ENCODE data around the gene XBP1. TPM values are rescaled to one million over a fixed set of nuclear protein-coding genes. Genes with fewer than 3 reads are reported as not detected.
"Not testable (repeated sequence)": the region's sequence is repeated elsewhere in the genome, so short reads cannot be mapped to it uniquely, and the experiment has no call there.

XBP1 gene
- total RNA-seq, 2 donors from 2014 or later = 146 to 156 TPM

DNA sequence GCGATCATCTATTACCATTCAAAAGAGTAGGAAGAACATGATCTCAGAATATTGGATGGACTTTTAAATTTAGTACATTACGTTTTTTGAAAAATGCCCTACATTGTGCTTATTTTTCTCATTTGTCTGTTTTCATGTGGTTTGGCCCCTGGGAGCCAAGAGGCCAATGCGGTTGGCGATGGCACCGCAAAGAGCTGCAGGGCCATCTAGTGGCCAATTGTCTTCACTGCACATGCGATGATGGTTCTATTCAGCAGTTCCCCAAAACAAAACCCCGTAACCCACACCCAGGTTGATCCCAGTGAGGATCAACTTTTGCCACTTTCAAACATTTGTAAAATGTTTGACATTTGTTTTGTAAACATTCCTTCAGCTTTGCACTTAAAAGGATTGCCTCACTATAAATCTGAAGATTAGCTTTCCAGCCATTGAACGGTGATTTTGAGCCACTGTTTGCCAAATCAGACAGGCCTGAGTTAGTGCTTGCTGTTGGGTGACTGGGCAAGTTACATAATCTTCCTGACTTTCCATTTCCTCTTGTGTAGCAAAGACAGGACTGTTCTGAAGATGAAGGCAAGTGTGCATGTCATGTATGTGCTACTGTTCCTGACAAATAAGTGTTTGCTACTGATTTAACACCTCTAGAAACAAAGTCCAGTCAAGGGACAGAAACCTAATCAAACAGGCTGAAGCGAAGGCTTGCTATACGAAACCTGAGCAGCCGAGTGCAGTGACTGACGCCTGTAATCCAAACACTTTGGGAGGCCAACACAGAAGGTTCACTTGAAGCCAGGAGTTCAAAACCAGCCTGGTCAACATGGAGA is 29.2 kb upstream of the XBP1 start:
- peak; percentile 89 for ATAC-seq
- H3K27me3 Mint-ChIP-seq = no peaks in the 10 kb centered on the region

DNA sequence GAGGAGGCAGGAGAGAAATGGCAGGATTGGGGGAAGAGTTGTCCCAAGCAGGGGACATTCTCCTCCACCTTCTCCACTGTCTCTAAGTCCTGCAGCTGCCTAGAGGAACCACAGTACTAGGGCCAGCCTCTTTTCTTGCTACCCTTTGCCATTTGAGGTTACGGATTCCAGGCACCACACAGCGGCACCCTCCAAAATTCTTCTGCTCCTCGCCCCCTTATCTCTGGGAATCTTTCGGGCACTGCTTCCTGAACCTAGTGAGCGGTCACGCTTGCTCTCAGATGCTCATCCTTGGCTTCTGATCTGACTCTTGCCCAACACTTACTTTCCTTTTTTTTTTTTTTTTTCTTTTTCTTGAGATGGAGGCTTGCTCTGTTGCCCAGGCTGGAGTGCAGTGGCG is 26.6 kb upstream of the XBP1 start:
- Mint-ChIP-seq H3K27me3 (no peaks in the 10 kb centered on the region), H3K27ac (peak overlapping the region; percentile 60), H3K4me3 (no peak overlapping the region), H3K36me3 (ENCODE audit: low read depth) (peaks cover 6% of the 10 kb centered on the region), H3K4me1 (peaks cover 29% of the 10 kb centered on the region)
- no peaks in the 10 kb centered on the region for H3K9me3 ChIP-seq (ENCODE audit: control insufficient read depth, low read length, poor library complexity, severe bottlenecking)
- no peak for DNase-seq
- ATAC-seq = no peak

More for the DNA sequence above, 29.2 kb upstream of the XBP1 start:
- Mint-ChIP-seq H3K27ac (peak overlapping the region; percentile 51), H3K4me1 (peaks cover 14% of the 10 kb centered on the region), H3K36me3 (ENCODE audit: low read depth) (peaks cover 6% of the 10 kb centered on the region), H3K4me3 (peak overlapping the region; percentile 43)
- DNase-seq = peak; percentile 50 to 73 (median 57)
- no peaks in the 10 kb centered on the region for H3K9me3 ChIP-seq (ENCODE audit: control insufficient read depth, low read length, poor library complexity, severe bottlenecking)

DNA sequence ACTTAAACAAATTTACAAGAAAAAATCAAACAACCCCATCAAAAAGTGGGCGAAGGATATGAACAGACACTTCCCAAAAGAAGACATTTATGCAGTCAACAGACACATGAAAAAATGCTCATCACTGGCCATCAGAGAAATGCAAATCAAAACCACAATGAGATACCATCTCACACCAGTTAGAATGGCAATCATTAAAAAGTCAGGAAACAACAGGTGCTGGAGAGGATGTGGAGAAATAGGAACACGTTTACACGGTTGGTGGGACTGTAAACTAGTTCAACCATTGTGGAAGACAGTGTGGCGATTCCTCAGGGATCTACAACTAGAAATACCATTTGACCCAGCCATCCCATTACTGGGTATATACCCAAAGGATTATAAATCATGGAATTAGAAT is 26.1 kb upstream of the XBP1 start:
- not testable (repeated sequence) for ATAC-seq; H3K27me3 Mint-ChIP-seq; DNase-seq; H3K36me3 Mint-ChIP-seq (ENCODE audit: low read depth); H3K9me3 ChIP-seq (ENCODE audit: control insufficient read depth, low read length, poor library complexity, severe bottlenecking); H3K27ac Mint-ChIP-seq; H3K4me3 Mint-ChIP-seq
- peaks cover 33% of the 10 kb centered on the region for H3K4me1 Mint-ChIP-seq

DNA sequence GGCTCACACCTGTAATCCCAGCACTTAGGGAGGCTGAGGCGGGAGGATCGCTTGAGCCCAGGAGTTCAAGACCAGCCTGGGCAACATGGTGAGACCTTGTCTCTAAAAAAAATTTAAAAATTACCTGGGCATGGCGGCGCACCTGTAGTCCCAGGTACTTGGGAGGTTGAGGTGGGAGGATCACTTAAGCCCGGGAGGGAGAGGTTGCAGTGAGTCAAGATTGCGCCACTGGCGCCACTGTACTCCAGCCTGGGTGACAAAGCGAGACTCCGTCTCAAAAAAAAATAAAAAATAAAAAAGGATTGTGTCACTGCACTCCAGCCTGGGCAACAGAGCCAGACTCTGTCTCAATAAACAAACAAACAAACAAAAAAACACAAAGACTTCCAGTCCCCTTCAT is 24.1 kb upstream of the XBP1 start:
- not testable (repeated sequence) for ATAC-seq; H3K9me3 ChIP-seq (ENCODE audit: control insufficient read depth, low read length, poor library complexity, severe bottlenecking); H3K36me3 Mint-ChIP-seq (ENCODE audit: low read depth); H3K4me3 Mint-ChIP-seq; H3K27me3 Mint-ChIP-seq; DNase-seq
- peaks cover 42% of the 10 kb centered on the region for H3K4me1 Mint-ChIP-seq
- peak overlapping the region; percentile 70 for H3K27ac Mint-ChIP-seq

DNA sequence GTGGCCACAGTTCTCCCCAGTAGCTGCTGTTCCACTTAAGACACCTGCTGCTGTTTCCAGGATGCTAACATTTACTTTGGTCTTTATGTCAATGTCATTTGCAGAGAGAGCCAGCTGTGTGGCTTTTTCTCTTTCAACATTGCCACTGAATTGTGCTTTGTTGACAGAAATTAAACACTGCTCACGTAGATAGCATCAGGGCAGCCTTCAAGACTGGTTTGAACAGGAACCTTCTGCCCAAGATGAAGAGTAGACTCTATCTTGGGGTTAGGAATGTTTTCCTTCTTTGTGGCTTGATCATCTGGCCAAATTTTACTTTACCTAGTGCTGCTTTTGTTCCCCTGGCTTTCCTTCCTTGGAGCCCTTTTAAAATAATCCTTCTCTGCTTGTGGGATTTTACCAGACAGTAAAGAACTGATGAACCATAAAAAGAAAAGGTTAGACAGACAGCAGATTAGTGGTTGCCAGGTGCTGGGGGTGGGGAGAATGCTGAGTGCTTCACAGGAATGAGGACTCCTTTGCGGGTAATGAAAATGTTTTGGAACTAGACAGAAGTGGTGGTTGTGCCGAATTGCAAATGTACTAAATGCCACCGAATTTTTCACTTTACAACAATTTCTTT is 22.7 kb upstream of the XBP1 start:
- ATAC-seq (peak; percentile 89), DNase-seq (no peak)
- peaks cover 2% of the 10 kb centered on the region for H3K36me3 Mint-ChIP-seq (ENCODE audit: low read depth)
- no peaks in the 10 kb centered on the region for H3K9me3 ChIP-seq (ENCODE audit: control insufficient read depth, low read length, poor library complexity, severe bottlenecking)
- H3K4me1 Mint-ChIP-seq = peaks cover 46% of the 10 kb centered on the region
- peak overlapping the region; percentile 89 for H3K27ac Mint-ChIP-seq
- no peaks in the 10 kb centered on the region for H3K27me3 Mint-ChIP-seq
- peak overlapping the region; percentile 71 for H3K4me3 Mint-ChIP-seq

DNA sequence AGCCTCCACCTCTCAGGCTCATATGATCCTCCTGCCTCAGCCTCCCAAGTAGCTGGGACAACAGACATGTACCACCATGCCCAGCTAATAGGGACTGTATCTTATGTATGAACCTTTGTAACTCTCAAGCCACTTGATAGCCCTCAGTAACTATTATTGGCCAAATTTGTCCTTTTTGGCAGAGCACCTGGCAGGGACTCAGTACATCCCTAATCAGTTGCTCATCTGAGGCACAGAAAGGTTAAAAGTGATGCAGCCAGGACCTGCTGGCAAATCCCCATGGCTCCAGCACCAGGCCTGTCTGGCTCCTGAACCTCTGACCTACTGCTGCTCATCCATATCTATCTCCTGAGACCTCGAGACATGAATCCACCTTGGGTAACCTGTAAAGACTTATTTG is 21.1 kb upstream of the XBP1 start:
- DNase-seq (no peak), ATAC-seq (no peak)
- peak overlapping the region; percentile 89 for H3K27ac Mint-ChIP-seq
- peaks cover 52% of the 10 kb centered on the region for H3K4me1 Mint-ChIP-seq
- no peaks in the 10 kb centered on the region for H3K9me3 ChIP-seq (ENCODE audit: control insufficient read depth, low read length, poor library complexity, severe bottlenecking)
- H3K36me3 Mint-ChIP-seq (ENCODE audit: low read depth) = peaks cover 2% of the 10 kb centered on the region
- no peak overlapping the region for H3K4me3 Mint-ChIP-seq
- no peaks in the 10 kb centered on the region for H3K27me3 Mint-ChIP-seq

DNA sequence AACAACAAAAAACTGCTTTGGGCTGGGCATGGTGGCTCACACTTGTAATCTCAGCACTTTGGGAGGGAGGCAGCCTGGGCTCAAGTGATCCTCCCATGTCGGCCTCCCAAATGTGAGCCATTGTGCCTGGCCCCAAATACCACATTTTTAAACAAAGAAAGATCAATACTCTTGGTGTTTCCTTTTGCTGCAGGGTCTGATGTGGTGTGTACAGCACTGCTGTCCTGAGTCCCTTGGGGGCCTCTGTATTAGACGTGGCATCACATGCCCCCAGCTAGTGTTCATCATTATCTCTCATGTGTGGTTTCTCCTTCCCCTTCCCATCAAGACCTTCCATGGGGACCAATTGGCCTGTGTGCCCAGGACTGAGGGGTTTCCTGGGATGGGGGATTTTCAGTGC is 20.5 kb upstream of the XBP1 start:
- H3K27me3 Mint-ChIP-seq = no peaks in the 10 kb centered on the region
- peaks cover 2% of the 10 kb centered on the region for H3K36me3 Mint-ChIP-seq (ENCODE audit: low read depth)
- H3K9me3 ChIP-seq (ENCODE audit: control insufficient read depth, low read length, poor library complexity, severe bottlenecking) = no peaks in the 10 kb centered on the region
- H3K4me1 Mint-ChIP-seq = peaks cover 52% of the 10 kb centered on the region
- DNase-seq (no peak), ATAC-seq (no peak)
- H3K4me3 Mint-ChIP-seq = no peak overlapping the region
- H3K27ac Mint-ChIP-seq = peak overlapping the region; percentile 89

DNA sequence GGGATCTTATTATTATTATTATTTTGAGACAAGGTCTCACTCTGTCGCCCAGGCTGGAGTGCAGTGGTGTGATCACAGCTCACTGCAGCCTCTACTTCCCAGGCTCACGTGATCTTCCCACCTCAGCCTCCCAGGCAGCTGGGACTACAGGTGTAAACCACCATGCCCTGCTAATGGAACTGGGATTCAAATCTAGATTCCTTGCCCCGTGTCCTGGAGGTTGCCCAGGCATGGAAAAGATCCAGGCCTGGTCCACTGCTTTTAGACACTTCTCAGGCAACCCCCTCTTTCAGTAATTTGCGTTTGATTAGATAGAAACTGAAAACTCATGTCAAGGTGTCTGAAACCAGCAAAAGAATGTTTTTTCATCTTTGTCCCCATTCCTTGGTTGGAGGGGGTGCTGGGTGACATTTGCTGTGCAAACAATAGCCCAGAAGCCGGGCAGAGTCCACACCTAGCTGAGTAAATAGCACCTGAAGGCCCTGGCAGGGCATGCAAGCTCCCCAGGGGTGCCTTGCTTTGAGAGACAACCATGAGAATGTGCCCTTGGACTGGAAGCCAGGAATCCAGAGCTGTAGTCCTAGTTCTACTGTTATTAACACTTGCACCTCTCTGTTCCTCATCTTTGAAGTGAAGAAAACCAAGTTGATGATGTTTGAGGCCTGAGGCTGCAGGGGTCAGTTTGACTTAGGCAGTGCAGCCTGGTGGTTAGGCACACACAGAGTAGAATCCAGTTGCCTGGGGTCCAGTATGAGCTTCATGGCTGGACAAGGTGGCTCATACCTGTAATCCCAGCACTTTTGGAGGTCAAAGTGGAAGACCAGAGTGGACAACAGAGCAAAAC is 19.1 kb upstream of the XBP1 start:
- Mint-ChIP-seq H3K27me3 (no peaks in the 10 kb centered on the region), H3K36me3 (ENCODE audit: low read depth) (peaks cover 2% of the 10 kb centered on the region), H3K4me1 (peaks cover 56% of the 10 kb centered on the region), H3K27ac (peak overlapping the region; percentile 29), H3K4me3 (peak overlapping the region; percentile 58)
- ATAC-seq (no peak), DNase-seq (no peak)
- H3K9me3 ChIP-seq (ENCODE audit: control insufficient read depth, low read length, poor library complexity, severe bottlenecking) = no peaks in the 10 kb centered on the region

DNA sequence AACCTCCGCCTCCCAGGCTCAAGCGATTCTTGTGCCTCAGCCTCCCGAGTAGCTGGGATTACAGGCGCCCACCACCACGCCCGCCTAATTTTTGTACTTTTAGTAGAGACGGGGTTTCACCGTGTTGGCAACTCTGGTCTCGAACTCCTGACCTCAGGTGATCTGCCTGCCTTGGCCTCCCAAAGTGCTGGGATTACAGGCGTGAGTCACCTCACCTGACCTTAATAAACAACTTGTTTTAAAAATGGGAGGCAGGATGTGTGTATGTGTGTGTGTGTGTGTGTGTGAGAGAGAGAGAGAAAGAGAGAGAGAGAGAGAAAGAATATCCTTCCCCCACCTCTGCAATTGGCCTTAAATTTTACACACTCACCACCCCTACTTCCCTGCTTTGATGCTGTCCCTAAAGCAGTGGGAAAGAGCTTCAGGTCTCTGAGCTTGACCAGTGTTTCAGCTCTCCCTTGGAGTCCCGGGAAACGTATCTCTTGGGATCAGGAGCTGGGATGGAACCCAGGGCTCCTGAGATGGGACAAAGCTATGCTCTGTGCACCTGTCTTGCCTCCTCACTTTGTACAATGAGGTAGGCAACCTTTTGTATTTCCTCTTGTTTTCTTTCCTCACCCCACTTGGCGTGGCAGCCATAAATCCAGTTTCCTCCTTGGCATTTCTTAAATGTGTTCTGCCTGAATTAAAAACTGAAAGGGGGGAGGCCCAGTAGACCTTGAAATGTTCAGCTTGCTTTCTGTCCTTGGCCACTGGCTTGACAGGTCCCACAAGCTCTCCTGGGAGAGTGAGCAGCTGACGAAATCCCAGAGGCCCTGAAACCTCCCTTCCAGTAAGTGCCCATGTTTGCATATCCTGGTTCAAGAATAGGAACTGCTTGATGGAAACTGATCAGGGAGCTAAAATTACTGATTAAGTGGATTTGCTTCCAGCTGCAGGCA is 17.8 kb upstream of the XBP1 start:
- ATAC-seq (no peak), DNase-seq (no peak)
- Mint-ChIP-seq H3K4me1 (peaks cover 58% of the 10 kb centered on the region), H3K36me3 (ENCODE audit: low read depth) (peaks cover 2% of the 10 kb centered on the region), H3K27me3 (no peaks in the 10 kb centered on the region), H3K27ac (peak overlapping the region; percentile 72), H3K4me3 (peak overlapping the region; percentile 62)
- H3K9me3 ChIP-seq (ENCODE audit: control insufficient read depth, low read length, poor library complexity, severe bottlenecking) = no peaks in the 10 kb centered on the region

DNA sequence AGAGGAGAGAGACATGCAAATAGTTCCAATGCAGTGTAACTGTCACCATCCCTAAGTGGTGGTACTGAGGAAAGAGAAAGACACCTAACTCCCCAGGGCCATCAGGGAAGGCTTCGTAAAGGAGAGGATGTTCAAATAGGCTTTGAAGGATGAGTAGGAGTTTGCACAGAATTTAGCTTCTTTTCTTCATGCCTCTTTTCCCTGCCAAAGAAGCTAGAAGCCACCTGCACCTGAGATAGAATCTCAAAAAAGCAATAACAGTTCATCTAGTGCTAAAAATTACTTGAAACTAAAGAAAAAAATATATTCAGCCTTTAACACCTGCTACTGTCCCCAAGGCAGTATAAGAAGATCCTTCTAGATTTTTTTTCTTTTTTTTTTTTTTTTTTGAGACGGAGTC is 16.7 kb upstream of the XBP1 start:
- Mint-ChIP-seq H3K4me3 (no peak overlapping the region), H3K4me1 (peaks cover 56% of the 10 kb centered on the region), H3K27me3 (no peaks in the 10 kb centered on the region), H3K36me3 (ENCODE audit: low read depth) (peaks cover 2% of the 10 kb centered on the region), H3K27ac (no peak overlapping the region)
- H3K9me3 ChIP-seq (ENCODE audit: control insufficient read depth, low read length, poor library complexity, severe bottlenecking) = no peaks in the 10 kb centered on the region
- DNase-seq (no peak), ATAC-seq (no peak)

DNA sequence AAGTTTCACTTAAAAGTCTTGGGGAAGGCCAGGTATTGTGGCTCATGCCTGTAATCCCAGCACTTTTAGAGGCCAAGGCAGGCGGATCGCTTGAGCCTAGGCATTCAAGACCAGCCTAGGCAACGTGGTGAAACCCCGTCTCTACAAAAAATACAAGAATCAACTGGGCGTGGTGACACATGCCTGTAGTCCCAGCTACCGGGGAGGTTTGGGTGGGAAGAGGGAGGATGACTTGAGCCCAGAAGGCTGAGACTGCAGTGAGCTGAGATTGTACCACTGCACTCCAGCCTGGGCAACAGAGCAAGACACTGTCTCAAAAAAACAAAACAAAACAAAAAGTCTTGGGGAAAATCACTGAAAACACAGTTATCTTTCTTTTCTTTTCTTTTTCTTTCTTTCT is 15.4 kb upstream of the XBP1 start:
- ATAC-seq (no peak), DNase-seq (no peak)
- Mint-ChIP-seq H3K4me1 (peaks cover 53% of the 10 kb centered on the region), H3K27me3 (no peaks in the 10 kb centered on the region), H3K4me3 (no peak overlapping the region), H3K36me3 (ENCODE audit: low read depth) (peaks cover 2% of the 10 kb centered on the region), H3K27ac (peak overlapping the region; percentile 60)
- no peaks in the 10 kb centered on the region for H3K9me3 ChIP-seq (ENCODE audit: control insufficient read depth, low read length, poor library complexity, severe bottlenecking)

DNA sequence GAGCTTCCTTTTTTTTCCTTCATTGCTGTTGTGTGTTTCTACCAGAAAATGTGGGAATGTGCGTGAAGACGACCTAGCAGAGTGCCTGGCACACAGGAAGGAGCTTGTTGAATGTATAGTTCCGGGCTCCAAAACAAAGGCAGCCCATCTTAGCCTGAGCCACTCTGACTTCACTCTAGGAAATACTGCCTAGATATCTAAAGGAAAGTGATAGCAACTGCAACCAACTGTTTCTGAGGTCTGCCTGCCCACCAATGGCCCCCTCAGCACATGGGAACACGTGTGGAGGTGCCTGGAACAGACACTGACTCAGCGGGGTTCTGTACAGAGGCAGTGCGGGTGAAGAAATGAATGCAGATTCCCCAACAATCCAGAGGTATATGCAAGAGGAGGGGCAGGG is 14.7 kb upstream of the XBP1 start:
- DNase-seq = no peak
- no peaks in the 10 kb centered on the region for H3K27me3 Mint-ChIP-seq
- peak overlapping the region; percentile 60 for H3K27ac Mint-ChIP-seq
- peaks cover 2% of the 10 kb centered on the region for H3K36me3 Mint-ChIP-seq (ENCODE audit: low read depth)
- peaks cover 57% of the 10 kb centered on the region for H3K4me1 Mint-ChIP-seq
- no peaks in the 10 kb centered on the region for H3K9me3 ChIP-seq (ENCODE audit: control insufficient read depth, low read length, poor library complexity, severe bottlenecking)
- ATAC-seq = no peak
- no peak overlapping the region for H3K4me3 Mint-ChIP-seq

All from T-helper 17 cell (primary cell).